K562 (cell line): Measurements from ENCODE around the gene ZNF804A. TPM values are rescaled to one million over a fixed set of nuclear protein-coding genes. Genes with fewer than 3 reads are reported as not detected.

Experiments
- CEBPB ChIP-seq: fragments of 450-650 bp; IDR thresholded peaks from 2 replicates; pipeline ENCODE4 v1.6.1; 2016; ENCODE audit warnings: missing genetic modification characterization, missing compliant biosample characterization
- CREB1 ChIP-seq, 2 experiments: sonication (generic) in 1 of 2; formaldehyde crosslinking in 1 of 2; IDR thresholded peaks; 2 replicates each; pipeline versions ENCODE4 v1.6.1 to v1.8.0; 2012 to 2022; ENCODE audit warnings: inconsistent platforms in 1 of 2, mild to moderate bottlenecking in 1 of 2, missing genetic modification reagents in 1 of 2, moderate library complexity in 1 of 2
- DACH1 ChIP-seq: fragments of 450-650 bp; IDR thresholded peaks from 2 replicates; pipeline ENCODE4 v1.6.1; 2018; ENCODE audit not compliant: partially characterized antibody
- EP400 ChIP-seq: fragments of 450-650 bp; IDR thresholded peaks from 2 replicates; pipeline ENCODE4 v1.6.1; 2017; ENCODE audit warnings: antibody characterized with exemption, mild to moderate bottlenecking, moderate library complexity
- GTF2E2 ChIP-seq: fragments of 200-800 bp; sonication (Bioruptor generic); IDR thresholded peaks from 2 replicates; pipeline ENCODE4 v1.6.1; 2016; ENCODE audit warnings: missing genetic modification characterization, missing compliant biosample characterization
- HLTF ChIP-seq: fragments of 450-650 bp; IDR thresholded peaks from 2 replicates; pipeline ENCODE4 v1.6.1; 2016
- NONO ChIP-seq, 2 experiments: fragments of 200-400 bp in 1 of 2; fragments of 450-650 bp in 1 of 2; formaldehyde crosslinking in 1 of 2; IDR thresholded peaks; 2 replicates each; pipeline ENCODE4 v1.6.1; 2017; ENCODE audit warnings: low read depth in 2 of 2, mild to moderate bottlenecking in 2 of 2, moderate library complexity in 2 of 2, low read length in 1 of 2
- PHF21A ChIP-seq: fragments of 450-650 bp; IDR thresholded peaks from 2 replicates; pipeline ENCODE4 v1.6.1; 2017; ENCODE audit warnings: low read depth, borderline replicate concordance
- SIX5 ChIP-seq, 2 experiments: IDR thresholded peaks; 2 replicates each; pipeline ENCODE4 v1.6.1; 2011; ENCODE audit warnings: low read length in 2 of 2, borderline replicate concordance in 1 of 2, low read depth in 1 of 2, mild to moderate bottlenecking in 1 of 2, moderate library complexity in 1 of 2; ENCODE audit not compliant: insufficient read depth in 1 of 2
- SNIP1 ChIP-seq: fragments of 450-650 bp; IDR thresholded peaks from 2 replicates; pipeline ENCODE4 v1.7.1; 2017; ENCODE audit warnings: low read depth, mild to moderate bottlenecking
- U2AF1 ChIP-seq: fragments of 200-400 bp; formaldehyde crosslinking; optimal IDR thresholded peaks from 2 replicates; pipeline ENCODE3; 2017; ENCODE audit warnings: mild to moderate bottlenecking, low read depth, low read length, moderate library complexity
- ZNF175 ChIP-seq: fragments of 200-800 bp; sonication (Bioruptor generic); IDR thresholded peaks from 2 replicates; pipeline ENCODE4 v1.6.1; 2016; ENCODE audit warnings: low read depth, mild to moderate bottlenecking, missing genetic modification characterization, missing compliant biosample characterization
- ZNF316 ChIP-seq: fragments of 450-650 bp; IDR thresholded peaks from 2 replicates; pipeline ENCODE4 v1.6.1; 2016
- polyA plus RNA-seq, 8 experiments: library from polyadenylated mRNA; depleted of rRNA in 4 of 8; stranded (reverse) in 5 of 8; unstranded in 3 of 8; fragments of >200 nt; fragmentation: Nextera tagmentation in 2 of 8; fragmentation: Illumina TruSeq in 1 of 8; extraction: Ambion mirVana in 2 of 8; extraction: Trizol in 1 of 8; gene quantifications; 2 replicates each; pipeline versions ENCODE4 v1.2.1 to v1.2.3, GENCODE V29; 2011 to 2014; ENCODE audit warnings: inconsistent platforms in 1 of 8, missing spikeins in 1 of 8
- total RNA-seq, 7 experiments: library from RNA; depleted of rRNA in 6 of 7; stranded (reverse); fragments of >200 nt in 6 of 7; fragmentation: Illumina TruSeq in 2 of 7; extraction: Trizol in 2 of 7; gene quantifications; 2 replicates each; pipeline versions ENCODE4 v1.2.1 to v1.2.3, GENCODE V29; 2011 to 2021; ENCODE audit warnings: low replicate concordance in 1 of 7
- TF ChIP-seq, protein P1 (sequence below): fragments of 200-600 bp; sonication (generic); IDR thresholded peaks from one replicate; pipeline ENCODE4 v1.6.1; 2012; ENCODE audit warnings: mild to moderate bottlenecking, low read depth, low read length, inconsistent platforms
- TF ChIP-seq, protein P2 (sequence below): sonication (generic); formaldehyde crosslinking; IDR thresholded peaks from 2 replicates; pipeline ENCODE4 v1.8.1; 2023; ENCODE audit warnings: mild to moderate bottlenecking, missing genetic modification reagents
- TF ChIP-seq, protein P3 (sequence below): sonication (generic); formaldehyde crosslinking; IDR thresholded peaks from 2 replicates; pipeline ENCODE4 v1.8.0; 2022; ENCODE audit warnings: mild to moderate bottlenecking, missing genetic modification reagents

Gene ZNF804A
- total and polyA plus RNA-seq, 9 of the 15 experiments (the other 6 are each of a cell fraction or from before 2014, with no cell fraction given): 0.01 to 1.2 (median 0.73) TPM

DNA sequence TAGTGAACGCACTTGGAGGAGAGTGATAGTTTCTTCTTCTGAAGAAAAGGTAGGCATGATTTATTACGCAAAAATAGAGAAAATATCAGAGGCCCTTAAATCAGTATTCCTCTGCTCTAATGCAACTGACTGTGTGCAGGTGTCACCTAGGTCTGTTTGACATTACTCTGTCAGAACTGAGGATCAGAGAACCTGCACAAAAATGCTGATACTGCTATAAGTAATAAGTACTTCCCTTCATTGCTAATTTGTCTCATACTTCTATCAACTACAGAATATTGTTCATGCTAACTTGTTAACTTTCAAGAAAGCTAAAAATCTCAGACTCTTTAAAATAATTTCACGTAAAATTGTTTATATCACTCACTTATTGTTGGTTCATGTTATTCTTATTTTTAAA, 358.5 kb downstream of the ZNF804A start (continued):
- TF ChIP-seq, protein P1, sequence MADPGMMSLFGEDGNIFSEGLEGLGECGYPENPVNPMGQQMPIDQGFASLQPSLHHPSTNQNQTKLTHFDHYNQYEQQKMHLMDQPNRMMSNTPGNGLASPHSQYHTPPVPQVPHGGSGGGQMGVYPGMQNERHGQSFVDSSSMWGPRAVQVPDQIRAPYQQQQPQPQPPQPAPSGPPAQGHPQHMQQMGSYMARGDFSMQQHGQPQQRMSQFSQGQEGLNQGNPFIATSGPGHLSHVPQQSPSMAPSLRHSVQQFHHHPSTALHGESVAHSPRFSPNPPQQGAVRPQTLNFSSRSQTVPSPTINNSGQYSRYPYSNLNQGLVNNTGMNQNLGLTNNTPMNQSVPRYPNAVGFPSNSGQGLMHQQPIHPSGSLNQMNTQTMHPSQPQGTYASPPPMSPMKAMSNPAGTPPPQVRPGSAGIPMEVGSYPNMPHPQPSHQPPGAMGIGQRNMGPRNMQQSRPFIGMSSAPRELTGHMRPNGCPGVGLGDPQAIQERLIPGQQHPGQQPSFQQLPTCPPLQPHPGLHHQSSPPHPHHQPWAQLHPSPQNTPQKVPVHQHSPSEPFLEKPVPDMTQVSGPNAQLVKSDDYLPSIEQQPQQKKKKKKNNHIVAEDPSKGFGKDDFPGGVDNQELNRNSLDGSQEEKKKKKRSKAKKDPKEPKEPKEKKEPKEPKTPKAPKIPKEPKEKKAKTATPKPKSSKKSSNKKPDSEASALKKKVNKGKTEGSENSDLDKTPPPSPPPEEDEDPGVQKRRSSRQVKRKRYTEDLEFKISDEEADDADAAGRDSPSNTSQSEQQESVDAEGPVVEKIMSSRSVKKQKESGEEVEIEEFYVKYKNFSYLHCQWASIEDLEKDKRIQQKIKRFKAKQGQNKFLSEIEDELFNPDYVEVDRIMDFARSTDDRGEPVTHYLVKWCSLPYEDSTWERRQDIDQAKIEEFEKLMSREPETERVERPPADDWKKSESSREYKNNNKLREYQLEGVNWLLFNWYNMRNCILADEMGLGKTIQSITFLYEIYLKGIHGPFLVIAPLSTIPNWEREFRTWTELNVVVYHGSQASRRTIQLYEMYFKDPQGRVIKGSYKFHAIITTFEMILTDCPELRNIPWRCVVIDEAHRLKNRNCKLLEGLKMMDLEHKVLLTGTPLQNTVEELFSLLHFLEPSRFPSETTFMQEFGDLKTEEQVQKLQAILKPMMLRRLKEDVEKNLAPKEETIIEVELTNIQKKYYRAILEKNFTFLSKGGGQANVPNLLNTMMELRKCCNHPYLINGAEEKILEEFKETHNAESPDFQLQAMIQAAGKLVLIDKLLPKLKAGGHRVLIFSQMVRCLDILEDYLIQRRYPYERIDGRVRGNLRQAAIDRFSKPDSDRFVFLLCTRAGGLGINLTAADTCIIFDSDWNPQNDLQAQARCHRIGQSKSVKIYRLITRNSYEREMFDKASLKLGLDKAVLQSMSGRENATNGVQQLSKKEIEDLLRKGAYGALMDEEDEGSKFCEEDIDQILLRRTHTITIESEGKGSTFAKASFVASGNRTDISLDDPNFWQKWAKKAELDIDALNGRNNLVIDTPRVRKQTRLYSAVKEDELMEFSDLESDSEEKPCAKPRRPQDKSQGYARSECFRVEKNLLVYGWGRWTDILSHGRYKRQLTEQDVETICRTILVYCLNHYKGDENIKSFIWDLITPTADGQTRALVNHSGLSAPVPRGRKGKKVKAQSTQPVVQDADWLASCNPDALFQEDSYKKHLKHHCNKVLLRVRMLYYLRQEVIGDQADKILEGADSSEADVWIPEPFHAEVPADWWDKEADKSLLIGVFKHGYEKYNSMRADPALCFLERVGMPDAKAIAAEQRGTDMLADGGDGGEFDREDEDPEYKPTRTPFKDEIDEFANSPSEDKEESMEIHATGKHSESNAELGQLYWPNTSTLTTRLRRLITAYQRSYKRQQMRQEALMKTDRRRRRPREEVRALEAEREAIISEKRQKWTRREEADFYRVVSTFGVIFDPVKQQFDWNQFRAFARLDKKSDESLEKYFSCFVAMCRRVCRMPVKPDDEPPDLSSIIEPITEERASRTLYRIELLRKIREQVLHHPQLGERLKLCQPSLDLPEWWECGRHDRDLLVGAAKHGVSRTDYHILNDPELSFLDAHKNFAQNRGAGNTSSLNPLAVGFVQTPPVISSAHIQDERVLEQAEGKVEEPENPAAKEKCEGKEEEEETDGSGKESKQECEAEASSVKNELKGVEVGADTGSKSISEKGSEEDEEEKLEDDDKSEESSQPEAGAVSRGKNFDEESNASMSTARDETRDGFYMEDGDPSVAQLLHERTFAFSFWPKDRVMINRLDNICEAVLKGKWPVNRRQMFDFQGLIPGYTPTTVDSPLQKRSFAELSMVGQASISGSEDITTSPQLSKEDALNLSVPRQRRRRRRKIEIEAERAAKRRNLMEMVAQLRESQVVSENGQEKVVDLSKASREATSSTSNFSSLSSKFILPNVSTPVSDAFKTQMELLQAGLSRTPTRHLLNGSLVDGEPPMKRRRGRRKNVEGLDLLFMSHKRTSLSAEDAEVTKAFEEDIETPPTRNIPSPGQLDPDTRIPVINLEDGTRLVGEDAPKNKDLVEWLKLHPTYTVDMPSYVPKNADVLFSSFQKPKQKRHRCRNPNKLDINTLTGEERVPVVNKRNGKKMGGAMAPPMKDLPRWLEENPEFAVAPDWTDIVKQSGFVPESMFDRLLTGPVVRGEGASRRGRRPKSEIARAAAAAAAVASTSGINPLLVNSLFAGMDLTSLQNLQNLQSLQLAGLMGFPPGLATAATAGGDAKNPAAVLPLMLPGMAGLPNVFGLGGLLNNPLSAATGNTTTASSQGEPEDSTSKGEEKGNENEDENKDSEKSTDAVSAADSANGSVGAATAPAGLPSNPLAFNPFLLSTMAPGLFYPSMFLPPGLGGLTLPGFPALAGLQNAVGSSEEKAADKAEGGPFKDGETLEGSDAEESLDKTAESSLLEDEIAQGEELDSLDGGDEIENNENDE: no peak
- TF ChIP-seq CEBPB (tag) (no peak), ZNF316 (peak; percentile 27; the same call in 1 of the 2 replicates), GTF2E2 (no peak), NONO (IDR thresholded peaks at IDR 0.05; ENCODE audit: low read depth in 2 of 2, low read length in 1 of 2) (no peak), PHF21A (no peak), HLTF (no peak), EP400 (no peak), SIX5 (IDR thresholded peaks at IDR 0.05; ENCODE audit: borderline replicate concordance in 1 of 2, insufficient read depth in 1 of 2, low read depth in 1 of 2, low read length in 2 of 2) (no peak), CREB1 (IDR thresholded peaks at IDR 0.05) (no peak), CREB1 (CRISPR knock-in tag; IDR thresholded peaks at IDR 0.05) (no peak), U2AF1 (no peak), ZNF175 (CRISPR knock-in tag) (no peak), DACH1 (no peak), SNIP1 (no peak)
- TF ChIP-seq, protein P2, sequence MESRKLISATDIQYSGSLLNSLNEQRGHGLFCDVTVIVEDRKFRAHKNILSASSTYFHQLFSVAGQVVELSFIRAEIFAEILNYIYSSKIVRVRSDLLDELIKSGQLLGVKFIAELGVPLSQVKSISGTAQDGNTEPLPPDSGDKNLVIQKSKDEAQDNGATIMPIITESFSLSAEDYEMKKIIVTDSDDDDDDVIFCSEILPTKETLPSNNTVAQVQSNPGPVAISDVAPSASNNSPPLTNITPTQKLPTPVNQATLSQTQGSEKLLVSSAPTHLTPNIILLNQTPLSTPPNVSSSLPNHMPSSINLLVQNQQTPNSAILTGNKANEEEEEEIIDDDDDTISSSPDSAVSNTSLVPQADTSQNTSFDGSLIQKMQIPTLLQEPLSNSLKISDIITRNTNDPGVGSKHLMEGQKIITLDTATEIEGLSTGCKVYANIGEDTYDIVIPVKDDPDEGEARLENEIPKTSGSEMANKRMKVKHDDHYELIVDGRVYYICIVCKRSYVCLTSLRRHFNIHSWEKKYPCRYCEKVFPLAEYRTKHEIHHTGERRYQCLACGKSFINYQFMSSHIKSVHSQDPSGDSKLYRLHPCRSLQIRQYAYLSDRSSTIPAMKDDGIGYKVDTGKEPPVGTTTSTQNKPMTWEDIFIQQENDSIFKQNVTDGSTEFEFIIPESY: no peak
- TF ChIP-seq, protein P3, sequence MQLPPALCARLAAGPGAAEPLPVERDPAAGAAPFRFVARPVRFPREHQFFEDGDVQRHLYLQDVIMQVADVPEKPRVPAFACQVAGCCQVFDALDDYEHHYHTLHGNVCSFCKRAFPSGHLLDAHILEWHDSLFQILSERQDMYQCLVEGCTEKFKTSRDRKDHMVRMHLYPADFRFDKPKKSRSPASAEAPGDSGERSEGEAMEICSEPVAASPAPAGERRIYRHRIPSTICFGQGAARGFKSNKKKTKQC (CRISPR knock-in tag): no peak
